ENCODE data around the gene POLE.

GRCh38 chr12:132630672-132631071 lies 56.5 kb downstream of the POLE start:
- TF ChIP-seq ETV6 (CRISPR knock-in tag; IDR thresholded peaks at IDR 0.05) (no peak), CTCF (IDR thresholded peaks at IDR 0.05) (no peak)

All from WTC11 (cell line).